GM12872 (cell line): ENCODE data around the gene GLI2.

Source experiments
- CTCF ChIP-seq: IDR thresholded peaks from 3 replicates; pipeline ENCODE4 v1.5.1; 2011; ENCODE audit warnings: low read depth, mild to moderate bottlenecking, low read length, moderate library complexity; ENCODE audit not compliant: insufficient read depth

Gene GLI2

GRCh38 chr2:120770176-120770575, 34.5 kb downstream of the GLI2 start:
- no peak for TF ChIP-seq CTCF

DNA sequence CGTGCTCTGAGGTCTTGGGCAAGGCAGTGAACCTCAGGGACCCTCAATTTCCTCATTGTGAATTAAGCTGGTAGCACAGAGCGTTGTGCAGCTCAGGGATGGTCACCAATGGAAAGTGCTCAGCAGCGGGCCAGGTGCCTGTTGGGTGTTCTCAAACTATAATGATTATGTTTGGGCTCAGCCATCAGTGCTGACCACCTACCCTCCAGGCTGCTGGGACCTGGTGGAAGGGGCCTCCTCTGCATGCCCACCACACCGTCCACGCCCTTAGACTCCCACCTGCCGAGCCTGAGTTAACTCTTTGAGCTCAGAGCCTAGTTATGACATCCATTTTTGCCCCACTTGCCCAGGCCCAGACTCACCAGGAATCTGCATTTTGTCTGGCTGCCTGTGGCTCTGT, 35.0 kb downstream of the GLI2 start:
- no peak for TF ChIP-seq CTCF

GRCh38 chr2:120771111-120771780, 35.6 kb downstream of the GLI2 start:
- no peak for TF ChIP-seq CTCF

- TF ChIP-seq CTCF: no peak
Observed at GRCh38 chr2:120771781-120772208, 36.1 kb downstream of the GLI2 start.

DNA sequence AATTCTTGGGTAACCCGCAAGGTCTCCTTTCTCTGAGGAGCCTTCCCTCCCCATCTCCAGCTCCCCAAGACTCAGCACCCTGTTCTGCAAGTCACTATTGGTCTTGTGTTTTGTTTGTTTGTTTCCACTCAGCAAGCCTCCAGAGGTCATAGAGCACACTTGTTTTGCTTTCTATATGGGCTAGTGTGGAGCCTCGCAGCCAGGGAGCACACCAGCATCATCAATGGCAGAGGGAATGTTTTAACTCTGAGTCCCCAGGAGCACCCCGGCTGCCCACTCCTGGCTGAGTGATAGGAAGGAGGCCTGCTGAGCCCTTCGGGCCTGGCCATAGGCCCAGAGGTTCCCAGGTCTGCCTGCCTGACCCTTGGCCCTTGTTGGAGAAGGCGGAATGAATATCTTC, 36.6 kb downstream of the GLI2 start:
- TF ChIP-seq CTCF: no peak

DNA sequence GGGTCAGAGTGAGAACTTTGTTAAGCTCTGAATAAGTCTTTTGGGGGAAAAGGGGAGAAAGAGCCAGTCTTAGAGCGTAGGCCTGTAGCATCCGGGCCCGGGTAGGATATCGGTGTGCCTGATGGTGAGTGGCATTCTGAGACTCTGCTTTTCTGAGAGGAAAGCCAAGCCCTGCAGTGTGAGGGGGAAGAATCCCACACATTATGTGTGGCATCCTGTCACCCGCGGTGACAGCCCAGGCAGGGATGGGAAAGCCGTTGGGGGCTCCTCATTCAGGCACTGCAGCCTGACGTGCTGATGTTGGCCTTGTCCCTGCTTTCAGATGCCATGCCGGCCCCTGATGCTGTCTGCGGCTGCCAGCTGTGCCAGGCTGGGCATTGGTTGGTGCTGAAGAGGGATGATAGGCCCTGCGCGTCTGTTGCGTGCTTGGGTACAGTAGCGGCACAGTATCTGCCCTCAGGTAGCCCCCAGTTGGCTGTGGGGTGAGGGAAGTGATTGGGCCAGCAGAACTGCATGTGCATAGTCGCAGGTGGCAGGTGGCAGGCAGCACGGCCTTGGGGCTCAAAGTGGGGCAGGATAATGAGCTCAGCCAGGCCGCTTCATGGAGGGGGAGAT, 37.6 kb downstream of the GLI2 start:
- TF ChIP-seq CTCF: no peak

- TF ChIP-seq CTCF: no peak
Observed at GRCh38 chr2:120774557-120775160, 39.0 kb downstream of the GLI2 start.
